IMR-90 (cell line): Measurements from ENCODE around the gene TMEM218.

Source experiments
- BHLHE40 ChIP-seq: fragments of 150-350 bp; IDR thresholded peaks from 2 replicates; pipeline ENCODE4 v1.6.1; 2016; ENCODE audit warnings: mild to moderate bottlenecking, low read depth, low read length
- FOS ChIP-seq: fragments of 150-350 bp; IDR thresholded peaks from 2 replicates; pipeline ENCODE4 v1.6.1; 2016; ENCODE audit warnings: low read depth, low read length
- POLR2A ChIP-seq: IDR thresholded peaks from 2 replicates; pipeline ENCODE4 v1.6.1; 2012; ENCODE audit warnings: mild to moderate bottlenecking, low read depth, low read length
- RAD21 ChIP-seq: IDR thresholded peaks from 2 replicates; pipeline ENCODE4 v1.6.1; 2012; ENCODE audit warnings: low read length, improper control_type of control experiment
- TF ChIP-seq, protein P1 (sequence below): conservative IDR thresholded peaks from 2 replicates; pipeline ENCODE4 v1.5.1; 2012; ENCODE audit warnings: mild to moderate bottlenecking, low read depth, low read length, improper control_type of control experiment

DNA sequence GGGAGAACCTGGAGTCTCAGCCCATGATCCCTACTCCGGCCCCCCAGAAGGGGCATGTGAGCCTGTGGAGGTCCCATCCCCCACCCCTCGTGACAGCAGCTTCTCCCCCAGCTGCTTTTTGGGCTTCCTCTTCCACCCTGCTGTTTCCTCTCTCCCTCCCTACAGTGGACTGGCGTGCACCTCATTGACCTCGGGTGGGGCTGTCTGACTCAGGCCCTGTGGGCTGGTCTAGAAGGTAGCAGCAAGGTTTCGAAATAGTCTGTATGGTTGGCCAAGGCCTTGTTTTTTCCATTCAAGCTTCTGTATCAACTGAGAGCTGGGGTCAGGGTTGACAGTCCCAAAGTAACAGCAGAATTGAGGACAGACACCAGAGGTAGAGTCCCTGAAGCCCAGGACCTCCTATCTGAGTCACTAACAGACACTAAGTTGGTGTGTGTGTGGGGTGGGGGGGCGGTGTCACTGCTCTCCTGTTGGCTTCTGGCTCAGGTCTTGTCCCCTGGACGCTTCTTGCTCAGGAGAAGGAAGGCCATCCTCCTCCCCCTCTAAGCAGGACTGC, 40.6 kb downstream of the TMEM218 start:
- TF ChIP-seq BHLHE40 (no peak), RAD21 (no peak), POLR2A (no peak), FOS (no peak; the same call in 1 of the 2 replicates)
- TF ChIP-seq, protein P1, sequence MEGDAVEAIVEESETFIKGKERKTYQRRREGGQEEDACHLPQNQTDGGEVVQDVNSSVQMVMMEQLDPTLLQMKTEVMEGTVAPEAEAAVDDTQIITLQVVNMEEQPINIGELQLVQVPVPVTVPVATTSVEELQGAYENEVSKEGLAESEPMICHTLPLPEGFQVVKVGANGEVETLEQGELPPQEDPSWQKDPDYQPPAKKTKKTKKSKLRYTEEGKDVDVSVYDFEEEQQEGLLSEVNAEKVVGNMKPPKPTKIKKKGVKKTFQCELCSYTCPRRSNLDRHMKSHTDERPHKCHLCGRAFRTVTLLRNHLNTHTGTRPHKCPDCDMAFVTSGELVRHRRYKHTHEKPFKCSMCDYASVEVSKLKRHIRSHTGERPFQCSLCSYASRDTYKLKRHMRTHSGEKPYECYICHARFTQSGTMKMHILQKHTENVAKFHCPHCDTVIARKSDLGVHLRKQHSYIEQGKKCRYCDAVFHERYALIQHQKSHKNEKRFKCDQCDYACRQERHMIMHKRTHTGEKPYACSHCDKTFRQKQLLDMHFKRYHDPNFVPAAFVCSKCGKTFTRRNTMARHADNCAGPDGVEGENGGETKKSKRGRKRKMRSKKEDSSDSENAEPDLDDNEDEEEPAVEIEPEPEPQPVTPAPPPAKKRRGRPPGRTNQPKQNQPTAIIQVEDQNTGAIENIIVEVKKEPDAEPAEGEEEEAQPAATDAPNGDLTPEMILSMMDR, result no peak
